ENCODE results near the gene KRTAP2-1.
"Not testable (repeated sequence)": the region's sequence is repeated elsewhere in the genome, so short reads cannot be mapped to it uniquely, and the experiment has no call there.

Gene KRTAP2-1

DNA sequence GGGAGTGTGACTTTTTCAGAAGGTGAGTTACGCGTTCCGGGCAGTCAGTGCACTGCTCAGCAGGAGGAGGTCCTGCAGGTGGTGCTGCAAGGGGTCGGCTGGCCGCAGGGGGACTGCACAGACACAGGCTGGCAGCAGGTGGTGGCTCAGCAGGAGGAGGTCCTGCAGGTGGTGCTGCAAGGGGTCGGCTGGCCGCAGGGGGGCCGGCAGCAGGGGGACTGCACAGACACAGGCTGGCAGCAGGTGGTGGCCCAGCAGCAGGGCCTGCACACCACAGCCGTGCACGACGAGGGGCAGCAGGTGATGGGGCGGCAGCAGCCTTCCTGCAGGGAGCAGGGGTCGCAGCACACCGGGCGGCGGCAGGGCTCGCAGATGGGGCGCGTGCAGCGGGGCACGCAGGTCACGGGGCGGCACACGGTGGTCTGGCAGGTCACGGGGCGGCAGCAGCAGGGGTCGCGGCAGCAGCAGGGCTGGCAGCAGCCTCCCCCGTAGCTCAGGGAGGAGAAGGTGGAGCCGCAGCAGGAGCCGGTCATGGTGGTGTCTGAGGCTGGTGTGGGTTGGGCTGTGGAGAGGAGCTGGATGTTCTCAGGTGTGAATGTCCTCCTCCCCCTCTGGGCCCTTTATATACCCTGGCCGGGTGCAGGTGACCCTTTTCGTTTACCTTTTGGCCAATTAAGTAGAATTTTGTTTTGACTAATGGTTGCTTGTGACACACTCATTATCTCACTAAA is at the start of gene KRTAP2-1:
KRTAP2-1 (minus strand) TSS at position 582 of the 731 bp plus-strand sequence; CDS start at position 533, 49 bp downstream.
- DNase-seq = not testable (repeated sequence)

- DNase-seq = no peak
These were observed 48.9 kb upstream of the KRTAP2-1 start for GRCh38 chr17:41096055-41096454.

GRCh38 chr17:41088760-41089352 is 41.7 kb upstream of the KRTAP2-1 start:
- not testable (repeated sequence) for DNase-seq

- not testable (repeated sequence) for DNase-seq
These were observed 37.2 kb upstream of the KRTAP2-1 start, which contains the start of gene KRTAP4-7 for GRCh38 chr17:41084100-41084856. Gene KRTAP4-7, plus strand, starts transcription at chr17:41084150. Its CDS starts 57 bp downstream, at chr17:41084207.

DNA sequence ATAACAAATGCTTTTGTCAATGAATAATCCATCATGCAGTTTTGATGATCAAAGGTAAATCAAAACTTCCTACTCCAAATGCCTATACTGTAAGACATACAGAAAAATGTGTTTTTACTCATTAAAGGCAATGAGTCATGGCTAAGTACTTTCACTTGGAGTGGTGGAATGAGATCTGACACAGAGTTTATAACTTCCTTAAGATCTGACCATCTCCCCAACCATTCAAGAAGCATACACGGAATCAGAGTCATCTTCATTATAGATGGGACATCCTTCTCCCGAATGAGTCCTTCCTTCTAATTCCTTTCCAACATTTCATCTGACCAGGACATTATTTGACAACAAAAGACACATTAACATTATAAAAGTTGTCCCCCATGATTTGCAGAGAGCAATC is 36.3 kb upstream of the KRTAP2-1 start:
- DNase-seq = not testable (repeated sequence)

DNA sequence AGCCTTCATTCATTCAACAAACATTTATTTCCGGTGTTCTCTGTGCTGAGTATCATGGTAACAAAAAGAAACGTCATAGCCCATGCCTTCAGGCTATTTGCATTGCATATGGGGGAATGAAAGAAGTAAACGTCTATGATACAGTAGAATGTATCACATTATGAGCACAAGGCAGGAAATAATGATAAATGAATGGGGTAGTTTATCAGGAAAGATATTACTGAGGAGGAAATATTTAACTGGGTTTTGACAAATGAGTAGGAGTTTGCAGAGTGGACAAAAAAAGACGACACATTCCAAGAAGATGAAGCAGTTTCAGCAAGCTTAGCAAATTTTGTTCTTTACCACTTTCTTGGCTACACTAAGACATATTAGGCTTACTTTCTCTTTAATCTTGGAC is 35.5 kb upstream of the KRTAP2-1 start:
- no peak for DNase-seq

GRCh38 chr17:41076788-41077187 is 29.7 kb upstream of the KRTAP2-1 start:
- no peak for DNase-seq

DNA sequence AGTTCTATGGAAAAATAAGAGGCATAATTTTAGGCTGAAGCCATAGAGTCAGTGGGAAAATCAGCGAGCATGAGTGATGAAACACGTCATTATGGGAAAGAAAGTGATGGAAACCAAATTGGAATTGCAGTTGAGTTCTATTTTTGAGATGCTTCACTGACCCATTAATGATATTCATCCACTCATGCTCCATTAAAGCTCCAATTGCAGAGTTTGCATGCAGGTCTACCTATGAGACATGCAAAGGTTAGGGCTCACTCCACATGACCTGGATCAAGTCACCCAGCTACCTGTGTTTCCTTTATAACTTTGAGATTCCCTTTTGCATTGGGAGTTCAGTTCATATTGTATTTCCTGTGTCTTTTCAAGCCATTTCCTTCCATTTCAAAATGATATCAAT is 26.6 kb upstream of the KRTAP2-1 start:
- no peak for DNase-seq

GRCh38 chr17:41071606-41072360 is 24.7 kb upstream of the KRTAP2-1 start:
- no peak for DNase-seq

DNA sequence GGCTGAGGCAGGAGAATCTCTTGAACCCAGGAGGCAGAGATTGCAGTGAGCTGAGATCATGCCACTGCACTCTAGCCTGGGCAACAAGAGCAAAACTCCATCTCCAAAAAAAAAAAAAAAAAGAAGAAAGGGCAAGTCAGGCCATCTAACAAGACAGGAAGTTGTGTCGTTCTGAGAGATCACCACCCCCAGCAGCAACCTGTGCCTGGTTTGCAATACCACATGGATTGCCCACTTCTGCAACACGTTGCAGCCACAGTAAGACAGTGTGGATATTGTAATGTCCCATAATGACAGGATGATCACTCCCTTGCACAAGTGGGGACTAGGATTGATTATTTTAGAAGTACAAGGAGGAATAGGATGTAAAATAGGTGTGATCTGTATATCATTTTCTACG is 21.9 kb upstream of the KRTAP2-1 start:
- DNase-seq = no peak

DNA sequence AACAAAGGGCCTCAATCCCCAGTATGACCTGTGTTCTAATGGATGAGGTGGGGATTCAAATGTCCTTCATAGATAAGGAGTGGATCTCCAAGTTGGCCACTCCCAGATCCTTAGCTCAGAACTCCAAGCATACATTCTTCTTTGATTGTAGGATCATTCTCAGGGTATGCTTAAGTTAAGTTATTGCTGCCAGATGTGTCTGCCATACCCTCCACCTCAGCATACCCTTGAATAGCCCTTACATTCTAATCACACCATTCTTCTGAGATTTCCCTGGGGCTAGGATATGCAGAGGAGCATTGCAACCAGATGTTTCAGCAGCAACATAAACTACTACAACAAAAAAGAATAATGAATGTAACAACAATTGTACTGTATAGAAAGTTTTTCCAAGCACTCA is 20.2 kb upstream of the KRTAP2-1 start:
- DNase-seq = no peak

DNA sequence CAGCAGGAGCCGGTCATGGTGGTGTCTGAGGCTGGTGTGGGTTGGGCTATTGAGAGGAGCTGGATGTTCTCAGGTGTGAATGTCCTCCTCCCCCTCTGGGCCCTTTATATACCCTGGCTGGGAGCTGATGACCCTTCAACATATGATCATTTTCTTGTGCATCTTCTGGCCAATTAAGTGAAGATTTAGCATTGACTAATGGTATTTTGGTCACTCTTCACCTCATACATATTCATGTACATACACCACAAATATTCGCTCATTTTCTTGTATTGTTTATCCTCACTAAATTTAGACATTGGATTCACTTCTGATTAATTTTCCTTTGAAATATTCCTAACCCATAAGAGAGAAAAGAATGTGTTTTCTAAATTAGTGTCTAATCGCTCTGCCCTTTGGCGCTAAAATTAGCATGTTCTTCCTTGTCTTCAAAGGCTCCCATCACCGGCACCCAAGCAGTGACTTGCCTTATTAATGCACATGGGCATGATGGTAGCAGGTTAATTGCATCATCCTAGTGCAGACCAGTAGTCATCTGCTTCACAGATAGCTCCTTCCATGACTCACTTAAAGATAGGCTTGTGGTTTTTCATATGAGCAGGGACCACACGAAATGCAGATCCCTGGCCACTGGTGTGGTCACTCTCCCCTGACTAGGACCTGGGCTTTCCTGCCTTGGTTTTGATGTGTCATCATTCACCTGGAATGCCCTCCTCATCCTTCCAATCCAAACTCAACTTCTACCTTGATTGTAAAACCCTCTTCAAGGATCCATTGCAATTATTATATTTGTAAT is 18.9 kb upstream of the KRTAP2-1 start, which contains the start of gene KRTAP2-4:
KRTAP2-4 (minus strand) TSS at position 51 of the 796 bp plus-strand sequence; CDS start at position 17, 34 bp downstream.
- no peak for DNase-seq

DNA sequence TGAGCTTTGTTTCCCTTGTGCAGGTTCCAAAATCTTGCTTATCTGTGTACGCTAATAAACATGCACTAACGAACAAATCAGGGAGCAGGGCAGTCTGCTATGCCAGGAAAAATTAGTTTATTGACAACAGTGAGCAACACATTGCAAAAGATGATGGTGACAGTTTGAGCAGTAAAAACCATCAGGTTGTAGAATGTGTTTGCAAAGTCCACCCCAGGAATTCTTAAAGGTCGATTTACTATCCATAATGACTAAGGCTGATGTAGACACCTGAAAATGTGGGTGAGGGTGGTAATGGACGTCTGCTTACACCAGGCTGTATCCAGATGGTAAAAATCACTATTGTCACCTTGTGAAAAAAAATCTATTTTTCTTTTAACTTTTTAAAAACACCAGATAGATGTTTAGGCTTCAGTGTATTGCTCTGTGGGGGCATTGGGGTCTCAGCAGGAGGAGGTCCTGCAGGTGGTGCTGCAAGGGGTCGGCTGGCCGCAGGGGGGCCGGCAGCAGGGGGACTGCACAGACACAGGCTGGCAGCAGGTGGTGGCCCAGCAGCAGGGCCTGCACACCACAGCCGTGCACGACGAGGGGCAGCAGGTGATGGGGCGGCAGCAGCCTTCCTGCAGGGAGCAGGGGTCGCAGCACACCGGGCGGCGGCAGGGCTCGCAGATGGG is 18.0 kb upstream of the KRTAP2-1 start:
- not testable (repeated sequence) for DNase-seq

DNA sequence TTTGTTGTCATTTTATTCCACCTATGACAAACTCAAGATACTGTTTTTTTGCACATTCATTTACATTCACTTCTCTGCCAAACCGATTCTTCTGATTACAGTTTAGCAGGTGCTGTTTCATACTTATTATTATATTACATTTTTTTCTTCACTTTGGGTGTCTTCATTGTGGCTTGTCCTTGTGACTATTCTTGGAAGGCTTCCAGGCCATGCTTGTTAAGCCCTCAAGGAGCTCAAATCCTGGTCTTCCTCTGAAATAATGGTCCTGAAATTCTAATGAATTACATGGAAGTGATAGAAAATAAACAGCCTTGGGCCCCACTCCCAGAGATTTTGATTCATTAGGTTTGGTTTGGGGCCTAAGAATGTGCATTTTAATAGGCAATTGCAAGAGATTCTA is 17.2 kb upstream of the KRTAP2-1 start:
- no peak for DNase-seq

- DNase-seq = no peak
These were observed 16.3 kb upstream of the KRTAP2-1 start for GRCh38 chr17:41063449-41063848.

GRCh38 chr17:41061964-41062363 is 14.8 kb upstream of the KRTAP2-1 start:
- no peak for DNase-seq

DNA sequence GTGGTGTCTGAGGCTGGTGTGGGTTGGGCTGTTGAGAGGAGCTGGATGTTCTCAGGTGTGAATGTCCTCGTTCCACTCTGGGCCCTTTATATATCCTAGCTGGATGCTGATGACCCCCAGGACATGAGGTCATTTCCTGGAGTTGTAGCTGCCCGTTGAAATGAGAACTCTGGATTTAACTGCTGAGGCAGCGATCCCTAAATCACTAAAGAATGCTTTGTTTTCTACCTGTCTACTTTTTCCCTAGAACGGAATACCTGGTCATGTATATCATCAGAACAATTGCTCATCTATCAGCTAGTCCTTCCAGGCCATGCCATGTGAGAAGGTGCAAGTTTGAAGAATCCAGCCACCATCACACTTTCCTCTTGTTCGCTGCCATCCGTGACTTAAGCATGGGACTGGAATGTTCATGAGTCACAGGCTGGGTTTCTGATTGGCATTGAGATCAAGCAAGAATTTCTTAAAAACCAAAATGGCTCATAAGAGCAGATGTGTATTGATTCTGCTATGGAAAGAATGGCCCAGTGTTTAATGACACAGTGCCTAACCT is 13.0 kb upstream of the KRTAP2-1 start, which contains the start of gene KRTAP2-3:
KRTAP2-3 (minus strand) TSS at position 63 of the 553 bp plus-strand sequence. CDS start 64 bp downstream, outside the sequence.
- DNase-seq = no peak

GRCh38 chr17:41059276-41060051 is 12.3 kb upstream of the KRTAP2-1 start:
- not testable (repeated sequence) for DNase-seq

- DNase-seq = no peak
These were observed 11.6 kb upstream of the KRTAP2-1 start for GRCh38 chr17:41058741-41059140.

DNA sequence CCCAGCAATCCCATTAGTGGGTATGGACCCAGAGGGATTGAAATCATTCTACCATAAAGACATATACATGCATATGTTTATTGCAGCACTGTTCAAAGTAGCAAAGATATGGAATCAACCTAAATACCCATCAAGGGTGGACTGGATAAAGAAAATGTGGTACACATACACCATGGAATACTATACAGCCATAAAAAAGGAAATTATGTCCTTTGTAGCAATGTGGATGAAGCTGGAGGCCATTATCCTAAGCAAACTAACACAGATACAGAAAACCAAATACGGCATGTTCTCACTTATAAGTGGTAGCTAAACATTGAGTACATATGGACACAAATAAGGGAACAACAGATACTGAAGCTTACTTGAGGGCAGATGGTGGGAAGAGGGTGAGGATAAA is 10.4 kb upstream of the KRTAP2-1 start:
- DNase-seq = no peak

All from NCI-H1105 (cell line).